ENCODE data around the gene IL36B. TPM values are rescaled to one million over a fixed set of nuclear protein-coding genes. Genes with fewer than 3 reads are reported as not detected.

The IL36B gene
- total RNA-seq, 1 donor from 2014 or later, result not detected

DNA sequence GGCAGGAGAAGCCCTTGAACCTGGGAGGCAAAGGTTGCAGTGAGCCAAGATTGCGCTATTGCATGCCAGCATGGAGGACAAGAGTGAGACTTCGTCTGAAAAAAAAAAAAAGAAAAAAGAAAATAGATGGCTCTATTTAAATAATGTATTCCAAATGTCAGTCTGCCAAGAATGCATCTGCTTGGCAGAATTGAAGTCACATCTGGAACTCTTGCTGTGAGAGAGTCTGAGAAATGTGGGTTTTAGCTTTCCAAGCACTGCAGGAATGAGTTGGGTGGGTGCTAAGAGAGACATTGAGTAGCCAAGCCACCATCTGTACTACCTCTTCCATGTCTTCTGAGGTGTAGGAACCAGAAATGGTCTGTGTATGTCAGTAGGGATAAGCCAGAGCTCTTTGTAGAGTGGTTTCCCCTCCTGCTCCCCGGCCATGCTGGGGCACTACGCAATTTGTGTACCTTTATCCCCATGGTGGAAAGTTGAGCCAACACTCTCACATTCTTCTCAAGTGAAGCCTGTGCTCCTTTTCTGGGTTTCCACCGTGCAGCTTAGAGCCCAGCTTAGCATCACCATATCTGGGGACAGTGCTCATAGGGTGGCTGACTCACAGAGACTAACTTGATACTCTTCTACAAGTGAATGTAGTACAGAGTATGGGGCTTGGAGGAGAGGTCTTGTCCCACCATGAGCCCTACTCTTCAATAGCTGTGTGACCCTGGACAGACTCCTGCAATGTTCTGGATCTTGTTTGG lies 40.4 kb upstream of the IL36B start:
- TF ChIP-seq, protein P1, sequence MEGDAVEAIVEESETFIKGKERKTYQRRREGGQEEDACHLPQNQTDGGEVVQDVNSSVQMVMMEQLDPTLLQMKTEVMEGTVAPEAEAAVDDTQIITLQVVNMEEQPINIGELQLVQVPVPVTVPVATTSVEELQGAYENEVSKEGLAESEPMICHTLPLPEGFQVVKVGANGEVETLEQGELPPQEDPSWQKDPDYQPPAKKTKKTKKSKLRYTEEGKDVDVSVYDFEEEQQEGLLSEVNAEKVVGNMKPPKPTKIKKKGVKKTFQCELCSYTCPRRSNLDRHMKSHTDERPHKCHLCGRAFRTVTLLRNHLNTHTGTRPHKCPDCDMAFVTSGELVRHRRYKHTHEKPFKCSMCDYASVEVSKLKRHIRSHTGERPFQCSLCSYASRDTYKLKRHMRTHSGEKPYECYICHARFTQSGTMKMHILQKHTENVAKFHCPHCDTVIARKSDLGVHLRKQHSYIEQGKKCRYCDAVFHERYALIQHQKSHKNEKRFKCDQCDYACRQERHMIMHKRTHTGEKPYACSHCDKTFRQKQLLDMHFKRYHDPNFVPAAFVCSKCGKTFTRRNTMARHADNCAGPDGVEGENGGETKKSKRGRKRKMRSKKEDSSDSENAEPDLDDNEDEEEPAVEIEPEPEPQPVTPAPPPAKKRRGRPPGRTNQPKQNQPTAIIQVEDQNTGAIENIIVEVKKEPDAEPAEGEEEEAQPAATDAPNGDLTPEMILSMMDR (conservative IDR thresholded peaks at IDR 0.05; ENCODE audit: low read depth, low read length), result no peak
- DNase-seq (ENCODE audit: low read depth), result no peak

DNA sequence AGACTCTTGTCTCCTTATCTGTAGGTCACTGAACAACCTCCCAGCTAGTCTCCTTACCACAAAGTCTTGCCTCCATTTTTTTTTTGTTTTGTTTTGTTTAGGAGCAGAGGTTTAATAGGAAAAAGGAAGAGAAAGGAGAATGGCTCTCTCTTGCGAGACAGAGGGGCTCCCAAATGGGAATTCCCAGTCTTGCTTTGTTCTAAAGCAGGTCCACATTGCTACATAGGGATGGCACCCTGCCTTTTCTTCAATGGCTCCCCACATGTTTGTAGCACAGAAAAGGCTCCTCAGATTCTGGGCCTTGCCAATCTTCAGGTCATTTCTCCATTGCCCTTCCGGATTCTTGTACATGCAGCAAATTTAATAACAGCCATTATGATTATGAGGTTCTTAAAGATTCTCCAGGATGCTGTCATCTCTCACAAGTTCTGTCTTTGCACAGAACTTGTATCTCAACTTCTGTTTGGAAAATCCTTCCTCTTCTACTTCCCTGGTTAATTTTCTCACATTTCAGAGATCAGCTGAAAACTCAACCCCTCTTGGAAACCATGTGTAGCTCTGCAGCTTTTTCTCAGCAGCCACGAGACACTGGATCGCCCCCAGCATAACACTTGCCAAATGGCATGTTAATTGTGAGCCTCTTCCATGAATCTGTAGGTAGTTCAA lies 38.7 kb upstream of the IL36B start:
- no peak for DNase-seq (ENCODE audit: low read depth)
- TF ChIP-seq, protein P1 (conservative IDR thresholded peaks at IDR 0.05; ENCODE audit: low read depth, low read length), result no peak
- no peak overlapping the region for H3K4me3 ChIP-seq (ENCODE audit: low read depth, low read length)

More for the DNA sequence above, 40.4 kb upstream of the IL36B start:
- H3K4me3 ChIP-seq (ENCODE audit: low read depth, low read length), result no peak overlapping the region

GRCh38 chr2:113089916-113090315 lies 37.2 kb upstream of the IL36B start:
- TF ChIP-seq, protein P1 (conservative IDR thresholded peaks at IDR 0.05; ENCODE audit: low read depth, low read length), result no peak
- no peak overlapping the region for H3K4me3 ChIP-seq (ENCODE audit: low read depth, low read length)
- DNase-seq (ENCODE audit: low read depth), result no peak

GRCh38 chr2:113088213-113088992 lies 35.7 kb upstream of the IL36B start:
- DNase-seq (ENCODE audit: low read depth), result no peak
- TF ChIP-seq, protein P1 (conservative IDR thresholded peaks at IDR 0.05; ENCODE audit: low read depth, low read length), result no peak
- H3K4me3 ChIP-seq (ENCODE audit: low read depth, low read length), result no peak overlapping the region

- TF ChIP-seq, protein P1 (conservative IDR thresholded peaks at IDR 0.05; ENCODE audit: low read depth, low read length), result no peak
- H3K4me3 ChIP-seq (ENCODE audit: low read depth, low read length), result no peak overlapping the region
- no peak for DNase-seq (ENCODE audit: low read depth)
These were observed 32.9 kb upstream of the IL36B start for GRCh38 chr2:113085542-113085941.

DNA sequence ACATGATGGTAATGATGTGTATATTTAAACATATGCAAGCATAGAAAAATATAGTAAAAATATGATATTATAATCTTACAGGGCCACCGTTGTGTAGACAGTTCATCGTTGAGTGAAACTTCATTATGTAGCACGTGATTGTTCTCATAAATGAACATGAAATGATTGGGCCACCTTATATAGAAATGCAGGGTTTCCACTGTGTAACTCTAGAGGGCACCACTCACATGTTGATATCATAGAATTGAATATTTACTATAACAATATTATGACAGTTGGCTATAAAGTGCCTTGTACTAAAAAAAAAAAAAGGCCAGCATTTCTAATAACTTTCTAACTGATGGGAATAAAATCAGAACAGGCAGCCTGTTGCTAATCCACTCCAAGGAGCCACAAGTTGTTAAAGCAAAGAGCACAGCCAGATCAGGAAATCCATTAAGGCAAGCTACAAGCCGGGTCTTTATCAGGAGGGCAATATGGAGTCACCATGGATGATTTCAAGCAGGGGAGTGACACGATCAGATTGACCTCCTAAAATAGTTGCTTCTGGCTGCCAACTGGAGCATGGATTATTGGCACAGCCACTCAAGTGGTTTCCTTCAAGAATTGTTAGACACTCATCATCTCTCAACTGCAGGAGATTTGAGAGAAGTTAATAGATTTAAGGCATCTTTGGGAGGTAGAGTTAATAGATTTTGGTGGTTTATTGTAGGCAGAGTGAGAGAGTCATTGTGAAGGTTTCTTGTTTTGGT lies 31.8 kb upstream of the IL36B start:
- H3K4me3 ChIP-seq (ENCODE audit: low read depth, low read length), result no peak overlapping the region
- no peak for DNase-seq (ENCODE audit: low read depth)
- TF ChIP-seq, protein P1 (conservative IDR thresholded peaks at IDR 0.05; ENCODE audit: low read depth, low read length), result peak; percentile 55
